Measurements from ENCODE around the gene KLC1.
"Not testable (repeated sequence)": the region's sequence is repeated elsewhere in the genome, so short reads cannot be mapped to it uniquely, and the experiment has no call there.

Gene KLC1

DNA sequence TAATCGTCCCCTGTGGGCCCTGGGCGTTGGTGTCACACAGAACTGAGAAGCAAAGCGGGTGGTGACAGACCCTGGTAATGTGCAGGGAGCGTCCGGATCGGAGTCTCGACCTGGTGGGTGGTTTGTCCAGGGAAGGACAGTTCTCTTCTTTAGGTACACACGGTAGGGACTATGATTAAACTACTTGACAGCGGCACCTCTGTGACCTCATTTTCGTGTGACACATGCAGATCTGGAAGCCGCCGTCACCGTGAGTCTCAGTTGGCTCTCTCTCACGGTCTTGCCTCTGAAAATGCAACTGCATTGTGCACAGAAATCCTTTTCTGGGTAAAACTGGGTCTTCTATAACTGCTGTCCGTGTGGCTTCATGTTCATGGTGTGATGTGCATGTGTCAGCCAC, 54.1 kb downstream of the KLC1 start:
- Histone ChIP-seq H3K4me1 (ENCODE audit: control insufficient read depth, insufficient read depth, low read length) (no peaks in the 10 kb centered on the region), H3K4me3 (ENCODE audit: low read depth, low read length) (no peak overlapping the region), H3K27ac (ENCODE audit: low read depth, low read length) (no peak overlapping the region), H3K9me3 (ENCODE audit: control insufficient read depth, insufficient read depth, low read length) (no peaks in the 10 kb centered on the region), H3K27me3 (ENCODE audit: control insufficient read depth, insufficient read depth, low read length) (no peaks in the 10 kb centered on the region), H3K36me3 (ENCODE audit: control insufficient read depth, insufficient read depth, low read length) (peaks cover 94% of the 10 kb centered on the region), H3K9ac (ENCODE audit: low read depth, low read length) (no peak overlapping the region)

DNA sequence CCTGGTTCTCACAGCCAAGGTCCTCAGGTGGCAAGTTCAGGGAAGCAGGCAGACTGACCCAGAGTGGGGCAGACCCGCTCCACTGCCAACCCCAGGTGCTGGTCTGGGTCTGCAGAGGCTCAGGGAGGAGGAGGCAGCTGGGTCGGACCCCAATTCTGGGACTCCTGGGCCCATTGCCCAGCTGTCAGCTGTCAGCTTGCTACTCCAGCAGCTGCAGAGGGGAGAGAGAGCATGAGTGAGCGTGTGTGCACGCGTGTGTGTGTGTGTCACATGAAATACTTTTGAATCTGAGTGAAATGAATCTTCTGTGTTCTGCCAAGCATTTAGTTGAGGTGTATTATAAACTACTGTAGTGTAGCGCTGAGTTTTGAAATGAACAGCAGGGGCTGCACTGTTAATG, 55.5 kb downstream of the KLC1 start:
- peaks cover 94% of the 10 kb centered on the region for H3K36me3 ChIP-seq (ENCODE audit: control insufficient read depth, insufficient read depth, low read length)

DNA sequence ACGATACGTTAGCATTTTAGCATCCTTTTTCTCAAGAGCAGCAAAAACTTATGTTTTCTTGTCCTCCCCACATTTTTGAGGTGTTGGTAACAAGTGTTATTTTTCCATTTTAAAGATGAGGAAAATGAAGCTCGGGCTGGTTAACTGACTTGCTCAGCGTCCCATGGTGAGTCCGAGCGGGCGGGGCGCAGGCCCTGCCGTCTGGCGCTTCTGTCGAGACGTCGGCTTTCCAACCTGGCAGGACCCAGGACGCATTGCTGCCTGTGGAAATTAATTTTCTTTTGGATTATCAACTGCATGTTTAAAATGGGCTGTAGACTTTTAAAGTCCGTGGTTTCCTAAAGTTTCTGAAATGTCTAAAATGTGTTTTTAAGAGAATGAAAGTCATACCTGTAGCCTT, 55.9 kb downstream of the KLC1 start:
- peaks cover 92% of the 10 kb centered on the region for H3K36me3 ChIP-seq (ENCODE audit: control insufficient read depth, insufficient read depth, low read length)
- H3K4me1 ChIP-seq (ENCODE audit: control insufficient read depth, insufficient read depth, low read length) = no peaks in the 10 kb centered on the region
- H3K9me3 ChIP-seq (ENCODE audit: control insufficient read depth, insufficient read depth, low read length) = no peaks in the 10 kb centered on the region
- H3K27me3 ChIP-seq (ENCODE audit: control insufficient read depth, insufficient read depth, low read length) = no peaks in the 10 kb centered on the region
- H3K4me3 ChIP-seq (ENCODE audit: low read depth, low read length) = no peak overlapping the region
- no peak overlapping the region for H3K27ac ChIP-seq (ENCODE audit: low read depth, low read length)
- no peak overlapping the region for H3K9ac ChIP-seq (ENCODE audit: low read depth, low read length)

More for the DNA sequence above, 55.5 kb downstream of the KLC1 start:
- H3K9ac ChIP-seq (ENCODE audit: low read depth, low read length) = no peak overlapping the region
- H3K27me3 ChIP-seq (ENCODE audit: control insufficient read depth, insufficient read depth, low read length) = no peaks in the 10 kb centered on the region
- H3K27ac ChIP-seq (ENCODE audit: low read depth, low read length) = no peak overlapping the region
- no peaks in the 10 kb centered on the region for H3K9me3 ChIP-seq (ENCODE audit: control insufficient read depth, insufficient read depth, low read length)
- no peak overlapping the region for H3K4me3 ChIP-seq (ENCODE audit: low read depth, low read length)
- no peaks in the 10 kb centered on the region for H3K4me1 ChIP-seq (ENCODE audit: control insufficient read depth, insufficient read depth, low read length)

DNA sequence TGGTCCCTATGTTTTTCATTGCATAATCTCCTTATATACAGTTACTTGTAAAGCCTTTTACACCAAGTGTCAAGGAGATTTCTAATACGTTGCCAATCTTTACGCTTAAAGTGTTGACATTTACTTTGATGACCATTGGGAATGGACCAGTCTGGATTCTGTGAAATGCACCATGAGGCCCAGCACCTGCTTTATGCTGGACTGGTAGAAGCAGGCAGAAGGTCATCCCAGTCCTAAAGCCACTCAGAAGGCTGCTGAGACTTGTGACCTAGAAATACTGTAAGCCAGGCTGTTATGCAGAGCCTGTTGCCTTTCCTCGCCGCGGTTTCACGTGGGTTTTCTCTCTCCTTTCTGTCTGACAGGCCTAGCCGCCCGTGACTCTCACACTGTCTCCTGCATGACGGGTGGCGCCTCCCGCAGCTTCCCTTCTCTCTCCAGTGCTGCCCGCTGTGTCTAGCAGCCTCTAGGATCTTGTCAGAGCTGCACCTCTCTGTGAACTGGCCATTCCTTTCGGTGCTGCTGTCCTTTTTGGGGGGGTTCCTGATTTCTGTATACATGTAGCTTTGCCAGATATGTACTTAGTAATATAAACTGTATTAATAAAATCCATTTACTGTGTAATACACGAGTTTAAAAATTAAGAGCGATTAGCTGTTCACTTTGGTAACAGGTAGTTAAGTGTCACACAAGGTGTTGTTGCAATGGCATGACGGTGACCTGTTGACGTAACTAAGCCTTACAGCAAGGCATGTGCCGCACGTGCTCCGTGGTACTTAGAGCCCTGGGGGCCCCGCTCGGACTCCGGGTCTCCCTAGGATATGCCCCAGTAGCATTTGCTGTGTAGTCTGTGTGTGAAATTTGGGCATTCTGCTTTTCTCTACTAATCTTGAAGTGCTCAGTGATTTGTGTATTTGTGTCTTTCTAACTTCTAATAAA, 56.5 kb downstream of the KLC1 start:
- Histone ChIP-seq H3K9ac (ENCODE audit: low read depth, low read length) (no peak overlapping the region), H3K27me3 (ENCODE audit: control insufficient read depth, insufficient read depth, low read length) (no peaks in the 10 kb centered on the region), H3K36me3 (ENCODE audit: control insufficient read depth, insufficient read depth, low read length) (peaks cover 88% of the 10 kb centered on the region)

DNA sequence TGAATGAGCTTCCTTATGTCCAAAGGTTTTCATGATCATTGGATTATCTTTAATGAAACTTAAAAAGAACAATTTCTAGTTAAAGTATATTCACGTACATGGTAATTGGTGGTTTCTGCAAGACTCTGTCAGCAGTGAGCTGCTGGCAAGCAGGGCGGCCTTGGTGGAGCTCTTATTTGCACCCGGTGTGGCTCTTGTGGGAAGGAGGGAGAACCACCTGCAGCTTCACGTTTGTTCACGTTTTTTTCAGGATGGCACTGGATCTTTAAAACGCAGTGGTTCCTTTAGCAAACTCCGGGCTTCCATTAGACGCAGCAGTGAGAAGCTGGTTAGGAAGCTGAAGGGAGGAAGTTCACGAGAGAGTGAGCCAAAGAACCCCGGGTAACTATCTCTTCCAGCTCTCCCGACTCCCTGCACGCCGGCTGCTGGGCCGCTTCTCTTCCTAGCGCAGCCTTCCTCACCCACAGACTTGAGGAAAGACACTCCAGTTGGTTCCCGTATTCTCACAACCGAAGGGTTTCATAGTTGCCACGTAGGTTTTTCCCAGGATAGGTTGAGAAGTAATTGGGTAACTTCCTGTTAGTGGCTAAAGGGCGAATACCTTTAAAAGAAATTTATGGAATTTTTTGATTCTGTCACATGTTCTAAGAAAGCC, 57.9 kb downstream of the KLC1 start:
- Histone ChIP-seq H3K4me3 (ENCODE audit: low read depth, low read length) (no peak overlapping the region), H3K27me3 (ENCODE audit: control insufficient read depth, insufficient read depth, low read length) (no peaks in the 10 kb centered on the region), H3K4me1 (ENCODE audit: control insufficient read depth, insufficient read depth, low read length) (no peaks in the 10 kb centered on the region), H3K9me3 (ENCODE audit: control insufficient read depth, insufficient read depth, low read length) (no peaks in the 10 kb centered on the region), H3K27ac (ENCODE audit: low read depth, low read length) (no peak overlapping the region), H3K36me3 (ENCODE audit: control insufficient read depth, insufficient read depth, low read length) (peaks cover 83% of the 10 kb centered on the region), H3K9ac (ENCODE audit: low read depth, low read length) (no peak overlapping the region)

More for the DNA sequence above, 56.5 kb downstream of the KLC1 start:
- H3K27ac ChIP-seq (ENCODE audit: low read depth, low read length) = no peak overlapping the region
- no peaks in the 10 kb centered on the region for H3K4me1 ChIP-seq (ENCODE audit: control insufficient read depth, insufficient read depth, low read length)
- no peak overlapping the region for H3K4me3 ChIP-seq (ENCODE audit: low read depth, low read length)
- no peaks in the 10 kb centered on the region for H3K9me3 ChIP-seq (ENCODE audit: control insufficient read depth, insufficient read depth, low read length)

DNA sequence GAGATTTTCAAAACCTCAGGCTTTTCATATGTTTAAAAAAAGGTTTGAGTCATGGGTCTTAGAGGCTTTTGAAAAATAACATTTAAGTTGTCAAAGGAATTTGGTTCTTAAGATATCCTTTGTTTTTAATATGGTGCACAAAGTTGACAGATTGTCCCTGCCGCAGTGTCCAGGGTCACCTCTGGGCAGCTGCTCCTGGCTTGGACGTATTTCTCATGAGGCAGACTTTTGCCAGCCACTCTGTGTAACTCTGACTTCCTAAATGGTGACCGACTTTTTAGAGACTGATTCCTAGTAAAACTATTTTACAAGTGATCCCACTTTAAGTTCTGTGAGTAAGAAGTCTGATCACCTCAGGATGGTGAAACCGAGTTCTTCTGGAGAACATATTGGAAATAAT, 58.7 kb downstream of the KLC1 start:
- peaks cover 86% of the 10 kb centered on the region for H3K36me3 ChIP-seq (ENCODE audit: control insufficient read depth, insufficient read depth, low read length)

DNA sequence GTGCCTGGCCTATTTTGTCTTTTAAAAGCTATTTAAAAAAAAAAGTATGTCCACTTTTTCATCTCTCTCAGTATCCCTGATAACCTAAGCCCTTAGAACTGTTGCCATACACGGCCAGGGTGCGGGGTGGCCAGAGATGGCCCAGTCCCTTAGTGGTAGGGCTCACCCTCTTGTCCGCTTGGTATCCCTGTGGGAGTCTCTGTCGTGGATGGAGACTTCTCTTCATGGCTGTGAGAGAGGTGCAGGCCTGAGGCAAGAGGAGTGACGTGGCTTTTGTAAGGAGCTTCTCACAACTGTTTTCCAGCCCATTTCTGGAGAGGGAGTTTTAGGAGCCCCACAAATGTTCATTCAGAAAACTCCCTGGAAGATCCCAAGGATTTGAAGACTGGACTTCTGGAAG, 59.4 kb downstream of the KLC1 start:
- no peaks in the 10 kb centered on the region for H3K9me3 ChIP-seq (ENCODE audit: control insufficient read depth, insufficient read depth, low read length)
- no peak overlapping the region for H3K27ac ChIP-seq (ENCODE audit: low read depth, low read length)
- H3K9ac ChIP-seq (ENCODE audit: low read depth, low read length) = no peak overlapping the region
- H3K4me3 ChIP-seq (ENCODE audit: low read depth, low read length) = no peak overlapping the region
- no peaks in the 10 kb centered on the region for H3K27me3 ChIP-seq (ENCODE audit: control insufficient read depth, insufficient read depth, low read length)
- H3K36me3 ChIP-seq (ENCODE audit: control insufficient read depth, insufficient read depth, low read length) = peaks cover 86% of the 10 kb centered on the region
- H3K4me1 ChIP-seq (ENCODE audit: control insufficient read depth, insufficient read depth, low read length) = no peaks in the 10 kb centered on the region

More for the DNA sequence above, 58.7 kb downstream of the KLC1 start:
- no peaks in the 10 kb centered on the region for H3K9me3 ChIP-seq (ENCODE audit: control insufficient read depth, insufficient read depth, low read length)
- no peaks in the 10 kb centered on the region for H3K4me1 ChIP-seq (ENCODE audit: control insufficient read depth, insufficient read depth, low read length)
- no peak overlapping the region for H3K4me3 ChIP-seq (ENCODE audit: low read depth, low read length)
- no peak overlapping the region for H3K9ac ChIP-seq (ENCODE audit: low read depth, low read length)
- H3K27me3 ChIP-seq (ENCODE audit: control insufficient read depth, insufficient read depth, low read length) = no peaks in the 10 kb centered on the region
- no peak overlapping the region for H3K27ac ChIP-seq (ENCODE audit: low read depth, low read length)

DNA sequence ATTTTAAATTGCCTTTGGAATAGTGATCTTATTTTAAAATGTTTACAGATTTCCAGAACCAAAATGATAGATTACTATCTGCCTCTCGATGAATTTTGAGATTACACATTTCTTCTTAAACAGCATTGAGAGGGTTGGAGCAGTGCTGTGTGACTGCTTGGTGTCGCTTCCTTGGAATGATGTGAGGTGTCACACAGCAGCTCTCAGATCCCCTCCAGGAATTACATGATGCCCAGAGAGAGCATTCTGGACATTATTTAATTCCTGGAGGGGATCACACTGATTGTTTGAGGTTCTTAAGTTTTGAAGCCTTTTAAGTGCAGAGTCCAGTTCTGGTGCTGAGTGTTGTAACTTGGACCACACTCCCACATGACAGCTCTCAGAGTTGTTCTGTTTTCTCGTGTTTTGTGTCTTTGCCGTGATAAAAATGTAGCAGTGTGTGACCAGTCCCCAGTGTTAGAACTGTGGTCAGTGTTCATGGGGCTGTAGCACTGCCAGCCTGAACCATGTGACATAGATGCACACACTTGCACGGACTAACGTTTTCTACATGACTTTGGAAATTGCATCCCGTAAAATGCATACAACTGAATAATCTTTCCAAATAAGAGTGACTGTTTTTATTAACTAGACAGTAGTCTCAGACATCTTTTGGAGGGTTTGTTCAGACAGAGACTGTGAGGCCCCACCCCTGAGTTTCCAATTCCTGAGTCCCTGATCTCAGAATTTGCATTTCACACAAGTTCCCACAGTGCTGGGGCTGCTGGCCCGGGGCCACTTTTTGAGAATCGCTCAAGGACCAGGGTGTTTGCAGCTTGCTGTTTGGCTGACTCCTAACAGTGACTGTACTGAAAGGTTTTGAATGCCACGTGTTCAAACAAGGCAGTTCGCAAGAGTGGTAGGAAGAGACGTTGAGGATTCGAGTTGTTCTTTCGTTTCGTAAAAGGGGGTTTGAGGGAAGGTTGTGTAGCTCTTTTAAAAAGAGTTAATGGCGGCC, 60.2 kb downstream of the KLC1 start:
- H3K9ac ChIP-seq (ENCODE audit: low read depth, low read length) = no peak overlapping the region
- H3K27me3 ChIP-seq (ENCODE audit: control insufficient read depth, insufficient read depth, low read length) = no peaks in the 10 kb centered on the region
- no peaks in the 10 kb centered on the region for H3K4me1 ChIP-seq (ENCODE audit: control insufficient read depth, insufficient read depth, low read length)
- peaks cover 86% of the 10 kb centered on the region for H3K36me3 ChIP-seq (ENCODE audit: control insufficient read depth, insufficient read depth, low read length)
- H3K4me3 ChIP-seq (ENCODE audit: low read depth, low read length) = no peak overlapping the region
- H3K9me3 ChIP-seq (ENCODE audit: control insufficient read depth, insufficient read depth, low read length) = no peaks in the 10 kb centered on the region
- no peak overlapping the region for H3K27ac ChIP-seq (ENCODE audit: low read depth, low read length)

DNA sequence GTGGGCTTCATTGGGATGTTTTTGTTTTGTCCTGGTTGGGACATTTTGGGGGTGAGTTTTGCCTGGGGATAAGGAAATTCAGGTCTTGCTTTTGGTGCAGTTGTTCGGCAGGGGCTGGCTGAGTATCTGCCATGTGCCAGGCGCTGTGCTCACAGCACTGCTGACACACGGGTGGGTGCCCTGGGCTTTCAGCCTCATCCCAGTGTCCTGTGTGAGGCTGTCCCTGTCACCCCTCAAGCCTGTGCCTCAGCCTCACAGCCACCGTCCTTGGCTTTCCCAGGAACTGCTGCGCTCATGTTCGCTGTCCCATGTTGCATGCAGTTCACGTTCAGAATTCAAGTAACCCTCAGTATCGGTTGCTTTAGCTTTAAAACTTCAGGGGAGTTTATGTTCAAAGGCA, 61.3 kb downstream of the KLC1 start:
- Histone ChIP-seq H3K4me3 (ENCODE audit: low read depth, low read length) (no peak overlapping the region), H3K9me3 (ENCODE audit: control insufficient read depth, insufficient read depth, low read length) (no peaks in the 10 kb centered on the region), H3K36me3 (ENCODE audit: control insufficient read depth, insufficient read depth, low read length) (peaks cover 83% of the 10 kb centered on the region), H3K27ac (ENCODE audit: low read depth, low read length) (no peak overlapping the region), H3K9ac (ENCODE audit: low read depth, low read length) (no peak overlapping the region), H3K4me1 (ENCODE audit: control insufficient read depth, insufficient read depth, low read length) (no peaks in the 10 kb centered on the region), H3K27me3 (ENCODE audit: control insufficient read depth, insufficient read depth, low read length) (no peaks in the 10 kb centered on the region)

DNA sequence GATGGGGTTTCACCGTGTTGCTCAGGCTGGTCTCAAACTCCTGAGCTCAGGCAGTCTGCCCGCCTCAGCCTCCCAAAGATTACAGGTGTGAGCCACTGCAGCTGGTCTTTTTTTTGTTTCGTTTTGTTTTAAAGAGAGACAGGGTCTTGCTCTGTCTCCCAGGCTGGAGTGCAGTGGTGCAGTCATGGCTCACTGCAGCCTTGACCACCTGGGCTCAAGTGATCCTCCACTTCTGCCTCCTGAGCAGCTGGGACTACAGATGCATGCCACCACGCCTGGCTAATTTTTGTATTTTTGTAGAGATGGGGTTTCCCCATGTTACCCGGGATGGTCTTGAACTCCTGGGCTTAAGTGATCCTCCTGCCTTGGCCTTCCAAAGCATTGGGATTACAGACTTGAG, 62.6 kb downstream of the KLC1 start:
- H3K36me3 ChIP-seq (ENCODE audit: control insufficient read depth, insufficient read depth, low read length) = peaks cover 75% of the 10 kb centered on the region
- not testable (repeated sequence) for H3K9ac ChIP-seq (ENCODE audit: low read depth, low read length); H3K27ac ChIP-seq (ENCODE audit: low read depth, low read length)

More for the DNA sequence above, 62.6 kb downstream of the KLC1 start:
- not testable (repeated sequence) for H3K4me3 ChIP-seq (ENCODE audit: low read depth, low read length); H3K27me3 ChIP-seq (ENCODE audit: control insufficient read depth, insufficient read depth, low read length); H3K9me3 ChIP-seq (ENCODE audit: control insufficient read depth, insufficient read depth, low read length); H3K4me1 ChIP-seq (ENCODE audit: control insufficient read depth, insufficient read depth, low read length)

Data from HUES48 (cell line).